GM03348 (cell line): ENCODE data around the gene GLT1D1.
A peak's percentile ranks its signal among the peaks of the same experiment; 100 is the strongest.
"Not testable (repeated sequence)": the region's sequence is repeated elsewhere in the genome, so short reads cannot be mapped to it uniquely, and the experiment has no call there.

Experiments
- DNase-seq: peaks from one replicate; pipeline ENCODE4 v3.0.0; 2012; ENCODE audit warnings: low spot score

The GLT1D1 gene

DNA sequence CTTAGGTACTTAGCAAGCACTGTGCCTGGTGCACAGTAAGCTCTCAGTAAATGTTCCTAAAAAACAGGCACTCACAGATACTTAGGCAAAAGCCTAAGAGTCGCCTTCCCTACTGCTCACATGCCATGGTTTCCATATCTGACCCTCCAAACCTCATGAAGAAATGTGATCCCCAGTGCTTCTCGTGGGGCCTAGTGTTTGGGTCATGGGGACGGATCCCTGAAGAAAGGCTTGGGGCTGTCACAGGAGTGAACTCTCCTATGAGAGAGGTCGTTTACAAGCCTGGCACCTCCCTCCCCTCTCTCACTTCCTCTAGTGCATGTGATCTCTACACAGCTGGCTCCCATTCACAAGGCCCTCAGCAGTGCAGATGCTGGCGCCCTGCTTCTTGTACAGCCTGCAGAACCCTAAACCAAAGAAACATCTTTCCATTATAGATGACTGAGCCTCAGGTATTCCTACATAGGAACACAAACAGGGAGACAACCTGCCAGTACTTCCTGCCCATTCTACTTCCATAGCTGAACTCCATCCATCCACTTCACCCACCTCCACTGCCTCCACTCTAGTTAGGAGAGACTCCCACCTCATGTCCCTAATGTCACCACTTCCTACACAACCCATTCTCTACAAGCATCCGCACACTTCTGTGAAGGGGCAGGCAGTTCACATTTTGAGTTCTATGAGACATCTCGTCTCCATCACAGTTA, 32.4 kb upstream of the GLT1D1 start:
- no peak for DNase-seq

DNA sequence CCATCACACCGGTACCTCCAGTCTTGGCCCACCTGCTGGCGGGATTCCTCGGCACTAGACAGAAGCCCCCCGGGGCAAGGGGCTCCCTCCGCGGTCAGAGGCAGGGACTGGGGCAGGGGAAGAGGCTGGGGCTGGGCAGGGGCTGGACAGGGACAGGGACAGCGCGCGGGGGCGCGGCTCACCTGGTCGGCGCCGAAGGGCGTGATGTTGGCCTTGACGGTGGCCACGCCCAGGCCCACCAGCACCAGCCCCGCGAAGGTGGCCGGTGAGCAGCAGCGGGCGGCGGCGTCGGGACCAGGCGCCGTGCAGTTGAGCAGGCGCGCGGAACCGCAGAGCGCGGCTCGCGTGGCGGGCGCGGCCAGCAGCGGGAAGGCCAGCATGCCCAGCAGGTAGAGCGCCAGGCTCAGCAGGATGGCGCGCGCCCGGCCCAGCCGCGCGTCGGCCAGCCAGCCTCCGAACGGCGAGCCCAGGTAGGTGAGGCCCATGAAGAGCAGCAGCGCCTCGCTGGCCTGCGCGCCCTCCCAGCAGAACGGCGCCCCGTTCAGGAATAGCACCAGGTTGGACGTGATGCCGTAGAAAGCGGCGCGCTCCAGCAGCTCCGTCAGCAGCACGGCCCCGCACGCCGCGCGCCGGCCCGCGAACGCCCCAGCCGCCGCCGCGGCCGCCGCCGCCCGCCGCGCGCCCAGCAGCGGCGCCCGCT, 29.9 kb upstream of the GLT1D1 start:
- DNase-seq: peak; percentile 59

DNA sequence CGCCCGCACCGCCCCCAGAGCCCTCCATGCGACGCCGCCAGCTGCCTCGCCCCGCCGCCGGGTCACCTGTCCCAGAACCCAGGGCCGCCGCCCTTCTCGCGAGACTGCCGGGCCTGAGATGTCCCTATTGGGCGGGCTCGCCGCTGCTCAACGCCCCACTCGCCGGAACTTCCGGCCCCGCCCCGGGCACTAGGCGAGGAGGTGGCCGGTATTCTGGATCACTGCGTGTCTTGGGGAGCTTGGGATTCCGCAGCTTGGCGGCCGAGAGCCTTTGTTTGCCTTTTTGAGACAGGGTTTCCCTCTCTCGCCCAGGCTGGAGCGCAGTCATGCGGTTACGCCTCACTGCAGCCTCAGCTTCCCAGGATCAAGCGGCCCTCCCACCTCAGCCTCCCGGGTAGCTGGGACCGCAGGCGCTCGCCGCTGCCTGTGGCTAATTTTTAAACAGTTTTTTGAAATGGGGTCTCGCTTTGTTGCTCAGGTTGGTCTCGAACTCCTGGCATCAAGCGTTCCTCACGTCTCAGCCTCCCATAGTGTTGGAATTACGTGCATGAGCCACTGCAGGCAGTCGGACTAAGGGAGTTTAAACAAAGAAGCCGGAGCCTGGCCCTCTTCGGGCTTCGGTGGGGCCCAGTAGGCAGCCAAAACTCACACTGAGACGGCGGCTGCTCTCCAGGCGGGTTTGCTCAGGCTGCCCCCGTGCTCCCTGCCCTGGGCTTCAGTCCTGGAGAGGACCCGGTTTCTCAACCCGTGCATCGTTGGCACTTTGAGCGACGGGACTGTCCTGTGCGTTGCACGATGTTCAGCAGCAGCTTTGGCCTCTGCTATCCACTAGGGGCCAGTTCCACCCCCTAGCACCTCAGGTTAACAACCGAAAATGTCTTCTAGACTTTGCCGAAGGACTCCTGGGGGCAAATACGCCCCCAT, 29.1 kb upstream of the GLT1D1 start, which contains the start of gene SLC15A4:
TSS of gene SLC15A4 (minus strand) at position 43 of the 924 bp plus-strand sequence. CDS start at position 28, 15 bp downstream.
- peak; percentile 99 for DNase-seq

DNA sequence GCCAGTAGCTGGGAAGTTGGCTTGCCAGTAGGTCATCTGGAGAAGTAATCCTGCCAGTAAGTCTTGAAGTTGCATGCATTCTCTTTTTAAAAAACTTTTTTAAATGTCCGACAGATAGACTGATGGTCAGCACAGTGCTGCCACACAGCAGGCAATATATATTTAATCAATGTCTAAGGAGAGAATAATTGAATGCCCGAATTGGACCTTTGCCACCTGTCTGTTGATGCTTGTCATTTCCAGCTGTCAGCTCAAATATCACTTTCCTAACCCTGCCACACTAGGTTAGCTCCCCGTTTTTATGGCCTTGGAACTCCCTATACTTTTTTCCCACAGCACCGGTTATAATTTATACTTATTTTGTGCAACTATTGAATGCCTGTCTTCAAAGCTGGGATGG, 27.4 kb upstream of the GLT1D1 start:
- no peak for DNase-seq

GRCh38 chr12:128827724-128828123, 25.6 kb upstream of the GLT1D1 start:
- no peak for DNase-seq

DNA sequence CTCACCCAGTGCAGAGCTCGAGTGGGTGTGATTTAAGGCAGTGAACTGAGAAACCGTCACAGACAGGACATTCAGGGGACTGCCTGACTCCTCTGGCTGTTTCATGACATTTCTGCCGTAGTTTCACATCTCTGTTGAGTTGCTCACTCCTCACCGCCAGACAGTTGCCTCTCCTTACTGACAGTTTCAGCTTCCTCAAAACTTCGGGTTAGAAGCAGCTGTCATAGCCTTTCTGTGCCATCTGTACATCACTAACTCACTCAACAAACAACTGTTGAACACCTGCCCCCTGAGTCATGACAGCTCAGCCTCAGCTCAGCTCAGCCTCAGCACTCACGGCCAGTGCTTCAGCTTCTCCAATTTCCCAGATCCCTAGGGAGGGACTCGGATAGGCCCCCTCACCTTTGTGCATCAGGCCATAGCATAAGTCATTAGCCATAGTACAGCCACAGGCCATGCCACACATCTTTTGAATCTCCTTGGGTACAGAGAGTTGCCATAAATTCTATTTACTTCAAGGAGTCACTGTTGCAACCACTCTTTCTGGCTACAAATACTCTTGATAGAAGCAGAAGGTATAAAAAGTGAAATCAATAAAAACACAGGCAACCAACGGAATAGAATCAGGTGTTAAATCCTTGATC, 23.3 kb upstream of the GLT1D1 start:
- no peak for DNase-seq

- no peak for DNase-seq
These were observed 22.8 kb upstream of the GLT1D1 start for GRCh38 chr12:128830505-128830893.

- DNase-seq: no peak
These were observed 19.9 kb upstream of the GLT1D1 start for GRCh38 chr12:128833418-128833817.

DNA sequence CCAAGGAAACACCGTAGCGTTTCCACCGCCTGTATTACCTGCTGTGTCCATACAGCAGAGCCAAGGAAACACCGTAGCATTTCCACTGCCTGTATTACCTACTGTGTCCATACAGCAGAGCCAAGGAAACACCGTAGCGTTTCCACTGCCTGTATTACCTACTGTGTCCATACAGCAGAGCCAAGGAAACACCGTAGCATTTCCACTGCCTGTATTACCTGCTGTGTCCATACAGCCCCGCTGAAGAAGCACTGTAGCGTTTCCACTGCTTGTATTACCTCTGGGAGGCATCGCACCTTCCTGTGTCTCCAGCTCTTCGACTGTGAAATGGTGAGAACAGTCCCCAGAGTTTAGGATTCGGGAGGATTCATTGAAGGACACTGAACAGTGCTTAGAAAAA, 13.4 kb upstream of the GLT1D1 start:
- not testable (repeated sequence) for DNase-seq

GRCh38 chr12:128840862-128841468, 12.3 kb upstream of the GLT1D1 start:
- no peak for DNase-seq

- no peak for DNase-seq
These were observed 10.7 kb upstream of the GLT1D1 start for GRCh38 chr12:128842579-128842978.

DNA sequence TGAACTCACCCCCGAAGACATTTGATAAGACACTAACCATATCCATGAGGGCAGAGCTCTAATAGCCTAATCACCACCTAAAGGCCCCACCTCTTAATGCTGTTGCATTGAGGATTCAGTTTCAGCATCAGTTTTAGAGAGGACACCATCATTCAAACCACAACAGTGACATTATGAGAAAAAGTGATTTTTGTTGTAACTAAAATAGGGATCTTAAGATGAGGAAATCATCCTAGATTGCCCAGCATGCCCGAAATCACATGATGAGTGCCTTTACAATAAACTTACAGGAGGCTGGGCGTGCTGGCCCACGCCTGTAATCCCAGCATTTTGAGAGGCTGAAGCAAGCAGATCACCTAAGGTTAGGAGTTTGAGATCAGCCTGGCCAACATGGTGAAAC, 9.7 kb upstream of the GLT1D1 start:
- no peak for DNase-seq

- no peak for DNase-seq
These were observed 9.1 kb upstream of the GLT1D1 start for GRCh38 chr12:128844031-128844635.

- not testable (repeated sequence) for DNase-seq
These were observed 6.6 kb upstream of the GLT1D1 start for GRCh38 chr12:128846671-128847070.

GRCh38 chr12:128848371-128848770, 4.9 kb upstream of the GLT1D1 start:
- DNase-seq: no peak

- not testable (repeated sequence) for DNase-seq
These were observed 3.5 kb upstream of the GLT1D1 start for GRCh38 chr12:128849806-128850205.

GRCh38 chr12:128850400-128850799, 2.9 kb upstream of the GLT1D1 start:
- no peak for DNase-seq

DNA sequence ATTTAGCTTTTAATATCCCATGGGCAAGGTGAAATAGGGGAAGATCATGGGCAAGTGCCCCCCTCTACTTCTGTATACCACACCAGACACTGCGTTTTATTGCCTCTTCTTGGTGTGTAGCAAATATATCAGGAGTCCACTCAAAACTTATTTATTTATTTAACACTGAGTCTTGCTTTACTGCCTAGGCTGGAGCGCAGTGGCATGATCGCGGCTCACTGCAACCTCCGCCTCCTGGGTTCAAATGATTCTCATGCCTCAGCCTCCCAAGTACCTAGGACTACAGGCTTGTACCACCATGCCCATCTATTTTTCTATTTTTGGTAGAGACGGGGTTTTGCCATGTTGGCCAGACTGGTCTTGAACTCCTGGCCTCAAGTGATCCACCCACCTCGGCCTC, 1.8 kb upstream of the GLT1D1 start:
- DNase-seq: not testable (repeated sequence)

GRCh38 chr12:128852026-128852698, 1.1 kb upstream of the GLT1D1 start:
- no peak for DNase-seq

DNA sequence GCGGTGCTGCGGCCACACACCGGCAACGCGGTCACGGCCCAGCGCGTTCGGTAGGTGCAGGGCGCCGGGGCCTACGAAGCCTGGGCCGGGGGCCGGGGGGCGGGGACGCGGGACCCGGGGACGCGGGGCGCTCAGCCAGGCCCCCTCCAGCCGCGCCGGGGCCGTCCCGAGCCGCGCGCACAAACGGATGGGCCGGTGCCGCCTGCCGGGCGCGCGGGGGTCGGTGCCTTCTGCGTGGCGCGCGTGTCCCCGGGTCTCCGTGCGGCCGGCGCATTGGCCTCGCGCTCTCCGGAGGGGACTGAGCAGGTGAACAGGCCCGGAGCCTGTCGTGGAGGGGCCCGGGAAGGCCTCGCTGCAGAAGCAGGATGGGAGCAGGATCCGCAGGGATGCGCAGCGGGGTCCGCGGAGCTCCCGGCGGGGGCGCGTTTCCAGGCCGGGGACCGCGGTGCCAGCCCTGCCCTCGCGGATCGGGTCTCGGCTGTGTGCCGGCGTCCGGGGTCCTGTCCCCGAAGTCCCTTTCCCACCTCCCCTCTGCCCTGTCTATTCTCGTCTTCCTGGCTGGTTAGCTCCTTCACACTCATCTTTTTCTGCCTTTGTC, 421 bp downstream of the GLT1D1 start:
- no peak for DNase-seq
